PFSK-1 (cell line): ENCODE data around the gene CLASP1.

Experiments
- TAF1 ChIP-seq: IDR thresholded peaks from 2 replicates; pipeline ENCODE4 v1.6.1; 2012; ENCODE audit warnings: low read length, control low read depth, borderline replicate concordance; ENCODE audit not compliant: insufficient read depth
- TF ChIP-seq, protein P1 (sequence below), 2 experiments: IDR thresholded peaks; 2 replicates each; pipeline versions ENCODE4 v1.6.1 to v1.8.0; 2011 to 2012; ENCODE audit warnings: low read depth in 2 of 2, low read length in 2 of 2, control low read depth in 1 of 2, inconsistent platforms in 1 of 2, mild to moderate bottlenecking in 1 of 2, moderate library complexity in 1 of 2; ENCODE audit not compliant: insufficient read depth in 1 of 2

DNA sequence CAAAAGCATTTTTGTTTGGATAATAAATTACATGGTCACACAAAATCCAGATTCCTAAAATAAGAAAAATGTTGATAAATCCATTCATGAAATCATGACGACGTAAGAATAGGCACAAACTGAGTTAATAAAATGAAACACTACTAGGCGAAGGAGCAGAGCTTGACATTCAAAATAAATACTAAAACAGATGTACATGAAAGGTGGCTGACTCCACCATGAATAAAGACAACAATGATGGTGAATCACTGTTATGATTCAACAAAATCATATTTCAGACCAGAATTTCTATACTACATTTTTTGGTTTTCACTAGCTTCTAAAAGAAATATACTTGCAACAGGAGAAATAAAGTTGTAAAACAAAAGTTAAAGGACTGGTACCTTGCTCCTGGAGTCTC is 240.6 kb downstream of the CLASP1 start:
- no peak for TF ChIP-seq TAF1
- TF ChIP-seq, protein P1, sequence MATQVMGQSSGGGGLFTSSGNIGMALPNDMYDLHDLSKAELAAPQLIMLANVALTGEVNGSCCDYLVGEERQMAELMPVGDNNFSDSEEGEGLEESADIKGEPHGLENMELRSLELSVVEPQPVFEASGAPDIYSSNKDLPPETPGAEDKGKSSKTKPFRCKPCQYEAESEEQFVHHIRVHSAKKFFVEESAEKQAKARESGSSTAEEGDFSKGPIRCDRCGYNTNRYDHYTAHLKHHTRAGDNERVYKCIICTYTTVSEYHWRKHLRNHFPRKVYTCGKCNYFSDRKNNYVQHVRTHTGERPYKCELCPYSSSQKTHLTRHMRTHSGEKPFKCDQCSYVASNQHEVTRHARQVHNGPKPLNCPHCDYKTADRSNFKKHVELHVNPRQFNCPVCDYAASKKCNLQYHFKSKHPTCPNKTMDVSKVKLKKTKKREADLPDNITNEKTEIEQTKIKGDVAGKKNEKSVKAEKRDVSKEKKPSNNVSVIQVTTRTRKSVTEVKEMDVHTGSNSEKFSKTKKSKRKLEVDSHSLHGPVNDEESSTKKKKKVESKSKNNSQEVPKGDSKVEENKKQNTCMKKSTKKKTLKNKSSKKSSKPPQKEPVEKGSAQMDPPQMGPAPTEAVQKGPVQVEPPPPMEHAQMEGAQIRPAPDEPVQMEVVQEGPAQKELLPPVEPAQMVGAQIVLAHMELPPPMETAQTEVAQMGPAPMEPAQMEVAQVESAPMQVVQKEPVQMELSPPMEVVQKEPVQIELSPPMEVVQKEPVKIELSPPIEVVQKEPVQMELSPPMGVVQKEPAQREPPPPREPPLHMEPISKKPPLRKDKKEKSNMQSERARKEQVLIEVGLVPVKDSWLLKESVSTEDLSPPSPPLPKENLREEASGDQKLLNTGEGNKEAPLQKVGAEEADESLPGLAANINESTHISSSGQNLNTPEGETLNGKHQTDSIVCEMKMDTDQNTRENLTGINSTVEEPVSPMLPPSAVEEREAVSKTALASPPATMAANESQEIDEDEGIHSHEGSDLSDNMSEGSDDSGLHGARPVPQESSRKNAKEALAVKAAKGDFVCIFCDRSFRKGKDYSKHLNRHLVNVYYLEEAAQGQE (IDR thresholded peaks at IDR 0.05; ENCODE audit: insufficient read depth in 1 of 2, low read depth in 2 of 2, low read length in 2 of 2) = no peak
